KMS-11 (cell line): ENCODE results near the gene FAM13C.

ENCODE experiments used
- H2AFZ ChIP-seq: fragments of 200-600 bp; sonication (generic); 2 replicates; pipeline ENCODE4 v1.6.1; 2016; ENCODE audit warnings: antibody characterized with exemption, mixed run types, low read depth
- H3K27ac ChIP-seq: fragments of 200-600 bp; sonication (generic); 2 replicates; pipeline ENCODE4 v1.6.1; 2016; ENCODE audit warnings: mild to moderate bottlenecking, mixed run types
- H3K27me3 ChIP-seq: fragments of 200-600 bp; sonication (generic); 2 replicates; pipeline ENCODE4 v1.6.1; 2017; ENCODE audit warnings: mild to moderate bottlenecking, low read depth, mixed run types, moderate library complexity; ENCODE audit not compliant: insufficient read depth
- H3K36me3 ChIP-seq: fragments of 200-600 bp; sonication (generic); 2 replicates; pipeline ENCODE4 v1.6.1; 2017; ENCODE audit warnings: mild to moderate bottlenecking, mixed run types; ENCODE audit not compliant: insufficient read depth
- H3K4me1 ChIP-seq: fragments of 200-600 bp; sonication (generic); 2 replicates; pipeline ENCODE4 v1.6.1; 2016; ENCODE audit warnings: mild to moderate bottlenecking, low read depth, mixed run types; ENCODE audit not compliant: poor library complexity, severe bottlenecking
- H3K4me2 ChIP-seq: fragments of 200-600 bp; sonication (generic); 2 replicates; pipeline ENCODE4 v1.7.0; 2016; ENCODE audit warnings: mild to moderate bottlenecking, mixed run types
- H3K4me3 ChIP-seq: fragments of 200-600 bp; sonication (generic); IDR thresholded peaks from 2 replicates; pipeline ENCODE4 v1.6.1; 2017; ENCODE audit warnings: low read depth, low read length, mixed read lengths; ENCODE audit not compliant: insufficient read depth
- H3K79me2 ChIP-seq: fragments of 200-600 bp; sonication (generic); 2 replicates; pipeline ENCODE4 v1.6.1; 2016; ENCODE audit warnings: low read depth, mixed run types; ENCODE audit not compliant: insufficient read depth
- H3K9ac ChIP-seq: fragments of 200-600 bp; sonication (generic); 2 replicates; pipeline ENCODE4 v1.6.1; 2016; ENCODE audit warnings: mild to moderate bottlenecking, mixed run types
- H4K20me1 ChIP-seq: fragments of 200-600 bp; sonication (generic); 2 replicates; pipeline ENCODE4 v1.6.1; 2016; ENCODE audit warnings: mild to moderate bottlenecking, mixed run types; ENCODE audit not compliant: insufficient read depth
- CTCF ChIP-seq: fragments of 200-600 bp; sonication (generic); conservative IDR thresholded peaks from 2 replicates; pipeline ENCODE4 v1.6.1; 2017; ENCODE audit warnings: low read depth, mild to moderate bottlenecking, antibody characterized with exemption, low read length, moderate library complexity, mixed read lengths

The FAM13C gene

GRCh38 chr10:59287587-59288255 lies 74.6 kb downstream of the FAM13C start:
- no peak for TF ChIP-seq CTCF
- H3K79me2 ChIP-seq = no peaks in the 10 kb centered on the region
- no peak overlapping the region for H3K27ac ChIP-seq

GRCh38 chr10:59285848-59286247 lies 76.5 kb downstream of the FAM13C start:
- no peak overlapping the region for H3K4me2 ChIP-seq
- no peaks in the 10 kb centered on the region for H3K79me2 ChIP-seq
- no peak overlapping the region for H3K9ac ChIP-seq
- no peak overlapping the region for H3K4me3 ChIP-seq
- H3K27ac ChIP-seq = no peak overlapping the region
- no peaks in the 10 kb centered on the region for H3K36me3 ChIP-seq
- no peak for TF ChIP-seq CTCF
- no peaks in the 10 kb centered on the region for H3K4me1 ChIP-seq
- no peaks in the 10 kb centered on the region for H4K20me1 ChIP-seq
- H2AFZ ChIP-seq = no peak overlapping the region
- H3K27me3 ChIP-seq = no peaks in the 10 kb centered on the region

More at GRCh38 chr10:59287587-59288255, 74.6 kb downstream of the FAM13C start:
- Histone ChIP-seq H3K4me2 (no peak overlapping the region), H2AFZ (no peak overlapping the region), H3K27me3 (no peaks in the 10 kb centered on the region), H3K4me3 (no peak overlapping the region), H3K9ac (no peak overlapping the region), H4K20me1 (no peaks in the 10 kb centered on the region), H3K36me3 (no peaks in the 10 kb centered on the region), H3K4me1 (no peaks in the 10 kb centered on the region)

- Histone ChIP-seq H3K4me3 (no peak overlapping the region), H3K4me1 (no peaks in the 10 kb centered on the region), H3K9ac (no peak overlapping the region), H3K79me2 (no peaks in the 10 kb centered on the region), H4K20me1 (no peaks in the 10 kb centered on the region), H3K27ac (no peak overlapping the region), H3K36me3 (no peaks in the 10 kb centered on the region), H3K27me3 (no peaks in the 10 kb centered on the region), H2AFZ (no peak overlapping the region), H3K4me2 (no peak overlapping the region)
- no peak for TF ChIP-seq CTCF
Observed at GRCh38 chr10:59285073-59285472, 77.3 kb downstream of the FAM13C start.

GRCh38 chr10:59284118-59284975 lies 78.0 kb downstream of the FAM13C start:
- Histone ChIP-seq H3K79me2 (no peaks in the 10 kb centered on the region), H3K27ac (no peak overlapping the region), H3K4me2 (no peak overlapping the region), H3K9ac (no peak overlapping the region), H3K36me3 (no peaks in the 10 kb centered on the region), H3K27me3 (no peaks in the 10 kb centered on the region), H2AFZ (no peak overlapping the region), H4K20me1 (no peaks in the 10 kb centered on the region), H3K4me3 (no peak overlapping the region), H3K4me1 (no peaks in the 10 kb centered on the region)
- no peak for TF ChIP-seq CTCF
